OCI-LY1 (cell line): Measurements from ENCODE around the gene AASS.

ENCODE experiments used
- CTCF ChIP-seq: fragments of 200-600 bp; sonication (generic), shearing (Covaris generic); IDR thresholded peaks from 2 replicates; pipeline ENCODE4 v1.5.1; 2017; ENCODE audit warnings: mild to moderate bottlenecking, antibody characterized with exemption, low read length, moderate library complexity, mixed read lengths
- EZH2 ChIP-seq: fragments of 200-600 bp; sonication (generic), shearing (Covaris generic); IDR thresholded peaks from 2 replicates; pipeline ENCODE4 v1.8.0; 2017; ENCODE audit warnings: borderline replicate concordance, mixed run types, mild to moderate bottlenecking, antibody characterized with exemption, low read length, moderate library complexity, mixed read lengths

GRCh38 chr7:122027058-122027457 lies 117.0 kb downstream of the AASS start:
- TF ChIP-seq EZH2, result no peak
- TF ChIP-seq CTCF, result no peak
